IPS-NIHi7 (cell line): ENCODE results near the gene PSORS1C1.
"Not testable (repeated sequence)": the region's sequence is repeated elsewhere in the genome, so short reads cannot be mapped to it uniquely, and the experiment has no call there.

Source experiments
- DNase-seq: peaks from one replicate; pipeline ENCODE4 v3.0.0; 2012; ENCODE audit warnings: mixed read lengths; ENCODE audit errors: extremely low spot score

The PSORS1C1 gene

DNA sequence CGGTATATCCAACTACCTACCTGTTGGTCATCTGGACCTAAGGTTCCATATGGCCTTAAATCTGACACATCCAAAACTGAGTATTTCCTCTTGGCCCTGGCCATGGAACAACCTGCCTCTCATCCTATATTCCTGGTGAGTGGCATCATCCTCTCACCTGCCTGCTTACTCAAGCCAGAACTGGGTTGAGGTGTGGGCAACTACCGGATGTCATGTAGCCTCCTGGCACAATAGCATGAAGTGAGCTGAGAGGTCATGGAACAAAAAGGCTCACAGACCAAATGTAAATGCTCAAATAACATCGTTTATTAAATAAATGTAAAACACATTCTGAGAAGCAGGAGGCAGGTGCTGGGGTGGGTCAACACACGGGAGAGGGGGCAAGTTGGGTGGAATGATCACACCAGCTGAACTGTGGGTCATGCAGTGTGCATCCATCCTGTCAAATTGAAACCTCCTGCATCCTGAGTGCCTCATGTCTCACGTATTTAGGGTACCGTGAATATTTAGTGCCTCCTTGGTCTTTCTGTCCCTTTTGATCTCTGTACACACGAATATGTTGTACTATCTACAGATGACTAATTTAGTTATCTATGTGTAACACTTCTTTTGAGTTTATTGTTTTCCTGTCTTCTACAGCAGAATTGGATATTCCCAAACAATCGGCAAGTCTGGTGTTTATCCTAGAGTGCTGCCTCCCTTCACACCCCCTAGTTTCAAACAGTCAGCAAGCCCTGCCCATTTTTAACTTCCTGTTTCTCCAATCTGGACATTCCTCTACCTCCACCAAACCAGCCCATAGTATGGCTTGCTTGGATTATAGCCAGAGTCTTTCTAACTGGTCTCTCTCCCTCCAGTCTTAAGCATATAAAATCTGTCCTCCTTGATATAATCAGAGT lies 63.8 kb downstream of the PSORS1C1 start:
- DNase-seq: no peak

DNA sequence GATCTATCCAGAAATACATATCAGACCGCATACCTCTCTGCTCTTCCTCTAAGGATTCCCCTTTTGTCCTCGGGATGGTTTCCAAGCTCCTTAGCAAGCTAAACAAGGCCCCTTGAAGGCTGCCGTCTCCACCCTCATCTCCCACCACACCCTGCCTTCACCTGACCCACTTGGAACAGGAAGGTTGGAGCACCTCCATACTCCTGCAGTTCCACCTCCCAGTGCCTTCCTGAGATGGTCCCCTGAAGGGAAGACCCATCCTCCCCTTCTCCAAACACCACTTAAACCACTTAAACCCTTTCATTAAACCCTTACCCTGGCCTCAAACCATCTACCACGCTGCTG lies 64.4 kb downstream of the PSORS1C1 start:
- no peak for DNase-seq

DNA sequence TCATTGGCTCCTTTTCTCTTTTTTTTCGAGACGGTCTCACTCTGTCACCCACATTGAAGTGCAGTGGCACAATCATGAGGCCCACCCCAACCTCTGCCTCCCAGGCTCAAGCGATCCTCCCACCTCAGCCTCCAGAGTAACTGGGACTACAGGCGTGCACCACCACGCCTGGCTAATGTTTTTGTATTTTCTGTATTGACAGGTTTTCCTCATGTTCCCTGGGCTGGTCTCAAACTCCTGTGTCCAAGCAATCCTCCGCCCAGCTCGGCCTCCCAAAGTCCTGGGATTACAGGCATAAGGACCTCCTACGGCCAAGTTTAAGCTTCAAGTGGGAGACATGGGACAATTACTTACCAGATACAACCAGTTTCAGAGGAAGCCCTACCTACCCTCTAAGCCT lies 65.3 kb downstream of the PSORS1C1 start:
- DNase-seq: no peak

DNA sequence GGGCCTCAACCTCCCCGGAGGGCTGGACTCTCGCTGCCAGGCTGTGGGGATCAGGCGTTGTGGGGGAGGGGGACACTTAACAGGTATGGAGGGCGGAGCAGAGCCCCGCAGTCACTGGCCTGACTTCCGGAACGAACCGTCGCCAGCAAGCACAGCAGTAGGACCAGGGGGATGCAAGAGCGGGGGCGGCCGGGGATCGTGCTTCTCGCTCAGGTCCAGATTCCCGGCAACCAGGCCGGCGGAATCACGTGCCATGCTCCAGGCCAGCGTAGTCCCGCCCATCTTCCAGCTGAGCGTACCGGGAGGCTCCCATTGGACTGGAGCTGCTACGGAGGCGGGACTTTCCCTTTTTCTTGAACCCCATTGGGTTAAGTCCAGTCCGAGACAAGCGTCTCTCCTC lies 65.9 kb downstream of the PSORS1C1 start:
- DNase-seq: peak; percentile 72

DNA sequence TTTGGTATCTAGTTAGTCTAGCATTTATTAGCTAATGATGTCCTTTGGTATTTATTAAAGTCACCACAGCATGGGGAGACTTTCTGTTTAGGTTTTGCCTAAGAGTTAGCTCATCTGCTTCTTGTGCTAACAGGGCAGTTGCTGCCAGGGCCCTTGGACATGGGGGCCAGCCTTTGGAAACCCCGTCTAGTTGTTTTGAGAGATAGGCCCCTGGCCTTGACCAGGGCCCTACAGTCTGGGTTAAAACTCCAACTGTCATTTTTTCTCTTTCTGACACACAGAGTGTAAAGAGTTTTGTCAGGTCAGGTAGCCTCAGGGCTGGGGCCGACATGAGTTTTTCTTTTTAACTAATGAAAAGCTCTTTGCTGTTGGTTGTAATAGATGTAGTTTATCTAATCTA lies 68.7 kb downstream of the PSORS1C1 start:
- not testable (repeated sequence) for DNase-seq

DNA sequence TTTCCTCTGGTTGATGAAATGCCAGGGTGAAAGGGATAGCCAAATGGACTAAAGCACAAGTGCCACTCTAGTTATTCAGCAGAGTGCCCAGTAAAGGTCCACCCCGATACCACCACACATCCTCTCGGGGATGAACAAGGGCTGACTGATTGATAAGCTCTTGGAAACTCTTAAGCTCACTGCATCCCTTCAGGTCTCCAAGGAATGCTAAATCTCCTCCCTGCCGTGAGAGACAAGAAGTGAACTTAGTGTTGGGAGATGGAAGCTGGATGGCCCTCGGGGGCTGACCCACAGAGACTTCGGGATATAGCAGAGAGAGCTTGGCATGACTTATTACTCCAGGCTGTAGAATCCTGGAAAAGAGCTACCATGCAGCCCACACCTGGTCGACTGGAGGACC lies 69.3 kb downstream of the PSORS1C1 start:
- not testable (repeated sequence) for DNase-seq

GRCh38 chr6:31185695-31186051 lies 71.1 kb downstream of the PSORS1C1 start:
- not testable (repeated sequence) for DNase-seq

- no peak for DNase-seq
Observed at GRCh38 chr6:31186052-31186734, 71.6 kb downstream of the PSORS1C1 start.

DNA sequence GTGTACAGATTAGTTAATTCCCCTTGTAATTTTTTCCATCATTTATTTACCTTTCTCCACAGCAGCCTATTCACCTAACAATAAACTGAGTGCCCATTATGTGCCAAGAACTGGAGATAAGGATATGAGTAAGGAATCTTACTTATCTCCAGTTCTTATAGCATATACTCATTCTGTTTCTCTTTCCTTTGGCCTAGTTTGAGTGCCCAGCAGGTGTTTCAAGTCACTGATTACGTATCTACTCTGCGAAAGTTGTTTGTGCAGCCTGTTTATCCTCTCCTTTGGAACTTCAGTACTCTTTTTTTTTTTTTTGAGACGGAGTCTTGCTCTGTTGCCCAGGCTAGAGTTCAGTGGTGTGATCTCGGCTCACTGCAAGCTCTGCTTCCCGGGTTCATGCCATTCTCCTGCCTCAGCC lies 73.2 kb downstream of the PSORS1C1 start:
- no peak for DNase-seq

GRCh38 chr6:31189223-31189622 lies 74.6 kb downstream of the PSORS1C1 start:
- DNase-seq: not testable (repeated sequence)
